Activated naive CD8-positive, alpha-beta T cell treated with anti-CD3 and anti-CD28 coated beads, Interleukin-2, amount 10 ng/mL, durations not matched to agents 7 days and 5 days (primary cell): ENCODE data around the gene NCOA6. TPM values are rescaled to one million over a fixed set of nuclear protein-coding genes. Genes with fewer than 3 reads are reported as not detected.

Experiments used
- ATAC-seq: fragments of 150-1000 bp; cut with Tn5 transposase; one replicate; pipeline ENCODE4 v1.10.0; 2021; ENCODE audit warnings: low read depth, moderate library complexity
- POLR2A ChIA-PET: fragments of 350-600 bp; sonication (Branson Sonifier 250); formaldehyde crosslinking; loops from one replicate; lab custom pipeline; 2021; ENCODE audit warnings: antibody characterized with exemption; lab: Charles Lee
- DNase-seq: peaks from one replicate; pipeline ENCODE4 v3.0.0; 2021
- H3K27ac Mint-ChIP-seq: one replicate; pipeline ENCODE4 v1.8.0; 2022; ENCODE audit warnings: mild to moderate bottlenecking, mixed read lengths
- H3K27me3 Mint-ChIP-seq: one replicate; pipeline ENCODE4 v1.8.0; 2022; ENCODE audit warnings: mild to moderate bottlenecking, moderate library complexity, mixed read lengths
- H3K36me3 Mint-ChIP-seq: one replicate; pipeline ENCODE4 v1.8.0; 2021; ENCODE audit warnings: mild to moderate bottlenecking, mixed read lengths
- H3K4me1 Mint-ChIP-seq: one replicate; pipeline ENCODE4 v1.8.0; 2021; ENCODE audit warnings: mixed read lengths
- H3K4me3 Mint-ChIP-seq: one replicate; pipeline ENCODE4 v1.8.0; 2022; ENCODE audit warnings: mild to moderate bottlenecking, moderate library complexity, mixed read lengths
- H3K9me3 Mint-ChIP-seq: one replicate; pipeline ENCODE4 v1.8.0; 2021; ENCODE audit warnings: mixed read lengths
- total RNA-seq, 2 experiments: library from RNA; stranded (reverse); gene quantifications; one replicate each; pipeline ENCODE4 v1.2.3, GENCODE V29; 2021

The NCOA6 gene
- total RNA-seq, 2 experiments from 2014 or later, result 31.7 to 32.6 TPM

GRCh38 chr20:34859367-34859766 is 33.9 kb upstream of the NCOA6 start:
- POLR2A ChIA-PET, result no interaction called here
- Mint-ChIP-seq H3K9me3 (no peaks in the 10 kb centered on the region), H3K4me1 (no peaks in the 10 kb centered on the region), H3K4me3 (no peak overlapping the region), H3K27ac (no peak overlapping the region), H3K27me3 (no peaks in the 10 kb centered on the region), H3K36me3 (peaks cover 3% of the 10 kb centered on the region)
- no peak for DNase-seq
- ATAC-seq, result no peak

- Mint-ChIP-seq H3K4me3 (no peak overlapping the region), H3K27me3 (no peaks in the 10 kb centered on the region), H3K4me1 (peaks cover 4% of the 10 kb centered on the region), H3K36me3 (no peaks in the 10 kb centered on the region), H3K9me3 (no peaks in the 10 kb centered on the region), H3K27ac (no peak overlapping the region)
- POLR2A ChIA-PET, result no interaction called here
- DNase-seq (no peak), ATAC-seq (no peak)
These were observed 26.8 kb upstream of the NCOA6 start for GRCh38 chr20:34852298-34852697.

DNA sequence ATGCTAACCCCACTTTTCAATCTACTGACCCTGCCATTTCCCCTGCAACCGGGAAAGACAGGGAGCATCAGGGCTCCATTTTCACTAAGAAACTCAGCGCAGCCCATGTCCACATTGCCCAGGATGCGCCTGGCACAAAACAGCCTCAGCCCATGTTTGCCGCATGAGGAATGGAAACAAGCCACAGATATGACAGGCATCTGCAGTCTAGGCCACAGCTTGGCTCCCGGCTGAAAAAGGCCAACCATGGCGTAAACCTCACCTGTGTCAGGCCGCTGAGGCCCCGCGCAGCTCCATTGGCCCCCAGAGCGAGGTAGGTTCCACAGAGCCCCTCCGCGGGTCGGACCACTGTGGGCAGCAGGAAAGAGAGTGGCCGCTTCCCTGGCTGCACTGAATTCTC is 25.5 kb upstream of the NCOA6 start:
- POLR2A ChIA-PET, result no interaction called here
- no peaks in the 10 kb centered on the region for H3K36me3 Mint-ChIP-seq

GRCh38 chr20:34849778-34850177 is 24.3 kb upstream of the NCOA6 start:
- peaks cover 4% of the 10 kb centered on the region for H3K4me1 Mint-ChIP-seq
- no peaks in the 10 kb centered on the region for H3K36me3 Mint-ChIP-seq
- no peaks in the 10 kb centered on the region for H3K27me3 Mint-ChIP-seq
- H3K4me3 Mint-ChIP-seq, result no peak overlapping the region
- DNase-seq, result no peak
- no peaks in the 10 kb centered on the region for H3K9me3 Mint-ChIP-seq
- H3K27ac Mint-ChIP-seq, result no peak overlapping the region
- no peak for ATAC-seq
- POLR2A ChIA-PET, result no interaction called here

More for the DNA sequence above, 25.5 kb upstream of the NCOA6 start:
- ATAC-seq (no peak), DNase-seq (no peak)
- Mint-ChIP-seq H3K4me3 (no peak overlapping the region), H3K4me1 (peaks cover 4% of the 10 kb centered on the region), H3K27me3 (no peaks in the 10 kb centered on the region), H3K9me3 (no peaks in the 10 kb centered on the region), H3K27ac (no peak overlapping the region)

- Mint-ChIP-seq H3K36me3 (no peaks in the 10 kb centered on the region), H3K27me3 (no peaks in the 10 kb centered on the region), H3K27ac (no peak overlapping the region), H3K4me3 (no peak overlapping the region), H3K9me3 (no peaks in the 10 kb centered on the region), H3K4me1 (peaks cover 4% of the 10 kb centered on the region)
- no peak for DNase-seq
- no peak for ATAC-seq
- POLR2A ChIA-PET, result no interaction called here
These were observed 23.1 kb upstream of the NCOA6 start for GRCh38 chr20:34848597-34848996.

DNA sequence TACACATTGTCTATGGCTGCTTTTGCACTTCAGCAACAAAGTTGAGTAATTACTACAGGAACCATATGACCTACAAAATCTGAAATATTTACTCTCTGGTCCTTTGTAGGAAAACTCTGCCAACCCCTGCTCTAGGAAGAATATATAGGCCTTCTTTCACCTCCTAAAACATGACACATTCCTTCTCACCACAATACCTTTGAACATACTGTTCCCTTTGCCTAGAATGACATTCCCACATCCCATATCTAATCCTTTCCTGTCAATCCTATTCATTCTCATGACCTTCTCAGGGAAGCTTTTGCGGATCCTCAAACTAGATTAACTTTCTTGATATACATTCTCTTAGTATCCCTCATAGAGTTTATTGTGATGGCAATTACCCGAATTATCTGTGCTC is 18.0 kb upstream of the NCOA6 start:
- ATAC-seq (no peak), DNase-seq (no peak)
- Mint-ChIP-seq H3K36me3 (no peaks in the 10 kb centered on the region), H3K27me3 (peaks cover 19% of the 10 kb centered on the region), H3K4me3 (no peak overlapping the region), H3K4me1 (peaks cover 3% of the 10 kb centered on the region), H3K9me3 (no peaks in the 10 kb centered on the region), H3K27ac (no peak overlapping the region)
- POLR2A ChIA-PET, result no interaction called here

- Mint-ChIP-seq H3K27me3 (peaks cover 19% of the 10 kb centered on the region), H3K4me1 (peaks cover 1% of the 10 kb centered on the region), H3K36me3 (no peaks in the 10 kb centered on the region), H3K4me3 (no peak overlapping the region), H3K27ac (no peak overlapping the region), H3K9me3 (no peaks in the 10 kb centered on the region)
- ATAC-seq (no peak), DNase-seq (no peak)
- POLR2A ChIA-PET, result no interaction called here
These were observed 16.7 kb upstream of the NCOA6 start for GRCh38 chr20:34842143-34842542.

- no peak overlapping the region for H3K27ac Mint-ChIP-seq
- ATAC-seq (peak; percentile 33), DNase-seq (no peak)
- H3K36me3 Mint-ChIP-seq, result no peaks in the 10 kb centered on the region
- H3K9me3 Mint-ChIP-seq, result no peaks in the 10 kb centered on the region
- no peak overlapping the region for H3K4me3 Mint-ChIP-seq
- H3K4me1 Mint-ChIP-seq, result peaks cover 2% of the 10 kb centered on the region
- peaks cover 40% of the 10 kb centered on the region for H3K27me3 Mint-ChIP-seq
- POLR2A ChIA-PET, result interaction anchor here (0.7 kb wide), 1 partner anchor 1889 kb away, joined by 3 read pairs; no protein-coding TSS in a partner anchor
These were observed 9.0 kb upstream of the NCOA6 start for GRCh38 chr20:34834459-34834893.

GRCh38 chr20:34831936-34832335 is 6.5 kb upstream of the NCOA6 start:
- POLR2A ChIA-PET, result no interaction called here
- H3K4me1 Mint-ChIP-seq, result peaks cover 2% of the 10 kb centered on the region
- ATAC-seq, result no peak
- H3K27ac Mint-ChIP-seq, result no peak overlapping the region
- no peak for DNase-seq
- H3K4me3 Mint-ChIP-seq, result no peak overlapping the region
- H3K9me3 Mint-ChIP-seq, result no peaks in the 10 kb centered on the region
- peaks cover 41% of the 10 kb centered on the region for H3K27me3 Mint-ChIP-seq
- no peaks in the 10 kb centered on the region for H3K36me3 Mint-ChIP-seq

- peaks cover 2% of the 10 kb centered on the region for H3K36me3 Mint-ChIP-seq
- H3K9me3 Mint-ChIP-seq, result no peaks in the 10 kb centered on the region
- H3K27me3 Mint-ChIP-seq, result peaks cover 38% of the 10 kb centered on the region
- DNase-seq (no peak), ATAC-seq (no peak)
- no peak overlapping the region for H3K27ac Mint-ChIP-seq
- POLR2A ChIA-PET, result no interaction called here
- H3K4me1 Mint-ChIP-seq, result peaks cover 7% of the 10 kb centered on the region
- no peak overlapping the region for H3K4me3 Mint-ChIP-seq
These were observed 3.7 kb upstream of the NCOA6 start for GRCh38 chr20:34829191-34829590.

DNA sequence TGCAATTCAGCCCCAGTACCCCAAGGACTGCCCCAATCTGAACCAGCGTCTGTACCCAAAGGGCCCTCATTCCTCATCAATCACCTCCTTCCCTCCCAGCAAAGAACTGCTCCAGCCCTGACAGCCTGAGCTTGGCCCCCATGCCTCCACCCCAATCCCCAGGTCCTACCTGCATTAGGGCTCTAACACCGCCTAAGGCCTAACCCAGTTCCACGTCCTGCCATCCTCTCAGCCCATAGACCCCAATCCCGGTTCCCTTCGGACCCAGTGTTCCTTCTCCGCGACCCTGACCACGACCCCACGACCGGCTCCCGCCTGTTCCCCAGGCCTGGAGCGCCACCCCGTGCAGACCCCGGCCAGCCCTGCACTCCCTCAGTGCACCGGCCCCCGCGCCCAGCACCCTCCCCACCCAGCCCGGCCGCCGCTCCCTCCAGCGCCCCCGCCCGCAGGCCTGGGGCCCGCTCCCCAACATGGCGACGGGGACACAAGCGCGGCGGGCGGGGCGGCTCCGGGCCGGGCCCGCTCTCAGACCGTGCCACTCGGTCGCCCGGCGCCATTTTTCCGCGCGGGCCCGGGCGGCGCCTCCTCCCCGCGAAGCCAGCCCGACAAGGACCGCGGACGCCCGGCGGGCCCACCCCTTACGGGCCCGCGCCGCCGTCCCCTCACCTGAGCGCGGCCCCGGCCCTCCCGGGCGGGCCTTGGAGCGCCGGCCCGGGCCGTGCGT is 483 bp downstream of the NCOA6 start:
- Mint-ChIP-seq H3K27me3 (peaks cover 5% of the 10 kb centered on the region), H3K27ac (peak overlapping the region; percentile 98)

DNA sequence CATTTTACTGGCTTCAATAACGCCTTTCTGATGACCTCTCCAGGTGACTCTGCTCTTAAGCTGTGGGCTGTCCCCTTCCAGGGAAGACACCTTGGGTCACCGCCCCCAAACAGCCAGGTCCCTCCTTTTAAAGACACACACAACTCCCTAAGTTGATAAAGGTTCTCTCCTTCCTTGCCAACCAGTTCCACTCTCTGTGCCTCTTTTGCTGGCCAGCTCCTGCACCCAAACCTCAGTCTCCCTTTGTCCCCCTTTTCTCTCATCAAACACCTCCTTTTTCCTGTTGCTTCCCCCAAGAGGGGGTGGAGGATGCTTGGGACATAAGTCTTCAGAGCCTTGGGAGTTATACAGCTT is 1.0 kb downstream of the NCOA6 start:
- Mint-ChIP-seq H3K4me1 (peaks cover 28% of the 10 kb centered on the region), H3K27ac (peak overlapping the region; percentile 98), H3K4me3 (peak overlapping the region; percentile 98), H3K36me3 (peaks cover 12% of the 10 kb centered on the region), H3K9me3 (no peaks in the 10 kb centered on the region), H3K27me3 (peaks cover under 1% of the 10 kb centered on the region)
- ATAC-seq (peak; percentile 68), DNase-seq (peak; percentile 65)
- POLR2A ChIA-PET, result interaction anchor here (0.8 to 1.9 kb wide), 5 partner anchors 11 to 323 kb away, joined by 3 to 4 read pairs (median 4); partner anchors contain the start of genes DYNLRB1, EDEM2, GSS and MYH7B

More for the DNA sequence above, 483 bp downstream of the NCOA6 start:
- peaks cover 12% of the 10 kb centered on the region for H3K36me3 Mint-ChIP-seq
- DNase-seq (peak; percentile 84), ATAC-seq (peak; percentile 85)
- peaks cover 28% of the 10 kb centered on the region for H3K4me1 Mint-ChIP-seq
- no peaks in the 10 kb centered on the region for H3K9me3 Mint-ChIP-seq
- peak overlapping the region; percentile 98 for H3K4me3 Mint-ChIP-seq
- POLR2A ChIA-PET, result interaction anchor here (0.5 to 1.9 kb wide), 7 partner anchors 11 to 323 kb away, joined by 3 to 4 read pairs (median 4); partner anchors contain the start of genes DYNLRB1, EDEM2, GSS and MYH7B

DNA sequence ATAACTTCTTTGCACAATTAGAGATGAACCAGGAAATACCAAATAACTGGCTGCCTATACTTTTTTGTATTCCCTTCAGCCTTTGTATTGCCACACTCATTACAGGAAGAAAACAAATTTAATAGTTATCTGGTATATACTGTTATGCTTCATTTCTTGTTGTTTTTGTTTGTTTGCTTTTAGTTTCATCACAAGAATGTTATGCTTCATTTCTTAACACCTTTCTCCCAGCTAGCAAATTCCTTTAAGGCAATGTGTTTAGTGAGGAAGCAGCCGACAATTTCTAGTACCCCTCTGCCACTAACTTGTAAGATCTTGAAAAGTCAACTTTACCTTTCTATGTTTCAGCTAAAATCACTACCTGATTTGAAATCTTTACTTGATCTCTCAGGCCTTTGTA is 1.4 kb downstream of the NCOA6 start:
- Mint-ChIP-seq H3K36me3 (peaks cover 12% of the 10 kb centered on the region), H3K9me3 (no peaks in the 10 kb centered on the region), H3K27ac (peak overlapping the region; percentile 98), H3K27me3 (no peaks in the 10 kb centered on the region), H3K4me3 (peak overlapping the region; percentile 98), H3K4me1 (peaks cover 28% of the 10 kb centered on the region)
- DNase-seq (no peak), ATAC-seq (no peak)
- POLR2A ChIA-PET, result interaction anchor here (0.8 to 1.9 kb wide), 4 partner anchors 11 to 324 kb away, joined by 3 to 4 read pairs (median 4); partner anchors contain the start of genes DYNLRB1 and EDEM2
